Gastrocnemius medialis (tissue), 4 donors: ENCODE measurements around the gene SCUBE1.

Source experiments
- POLR2A ChIP-seq, 2 donors: fragments of 450-650 bp; IDR thresholded peaks; one replicate each; pipeline ENCODE4 v1.6.1; 2017; ENCODE audit warnings: antibody characterized with exemption in 2 of 2, mild to moderate bottlenecking in 2 of 2, moderate library complexity in 2 of 2
- TF ChIP-seq, protein P1 (sequence below), 5 experiments: fragments of 450-650 bp in 3 of 5; fragments of 200-600 bp in 2 of 5; sonication (generic) in 2 of 5; IDR thresholded peaks in 4 of 5; conservative IDR thresholded peaks in 1 of 5; 1 replicate in 4 of 5; 2 replicates in 1 of 5; pipeline ENCODE4 v1.5.1; 2016 to 2019; ENCODE audit warnings: antibody characterized with exemption in 5 of 5, mild to moderate bottlenecking in 3 of 5, moderate library complexity in 3 of 5

DNA sequence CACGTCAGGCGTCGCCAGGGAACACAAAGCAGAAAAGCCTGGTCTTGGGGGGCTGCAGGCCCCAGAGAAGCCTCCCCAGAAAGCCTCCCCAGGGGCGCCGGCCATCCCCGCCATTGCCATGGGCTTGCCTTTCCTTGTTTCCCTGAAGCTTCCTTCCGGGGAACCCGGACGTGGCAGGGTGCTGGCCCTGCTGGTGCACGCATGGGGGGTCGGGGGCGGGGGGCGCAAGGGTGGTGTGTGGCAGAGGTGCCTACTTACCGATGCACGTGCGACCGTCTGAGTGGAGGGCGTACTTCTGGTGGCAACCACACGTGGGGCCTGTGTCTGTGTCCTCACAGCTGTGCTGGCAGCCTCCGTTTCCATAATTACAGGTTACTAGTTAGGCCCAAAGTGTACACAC is 85.2 kb downstream of the SCUBE1 start:
- no peak for TF ChIP-seq POLR2A (IDR thresholded peaks at IDR 0.05)
- TF ChIP-seq, protein P1, sequence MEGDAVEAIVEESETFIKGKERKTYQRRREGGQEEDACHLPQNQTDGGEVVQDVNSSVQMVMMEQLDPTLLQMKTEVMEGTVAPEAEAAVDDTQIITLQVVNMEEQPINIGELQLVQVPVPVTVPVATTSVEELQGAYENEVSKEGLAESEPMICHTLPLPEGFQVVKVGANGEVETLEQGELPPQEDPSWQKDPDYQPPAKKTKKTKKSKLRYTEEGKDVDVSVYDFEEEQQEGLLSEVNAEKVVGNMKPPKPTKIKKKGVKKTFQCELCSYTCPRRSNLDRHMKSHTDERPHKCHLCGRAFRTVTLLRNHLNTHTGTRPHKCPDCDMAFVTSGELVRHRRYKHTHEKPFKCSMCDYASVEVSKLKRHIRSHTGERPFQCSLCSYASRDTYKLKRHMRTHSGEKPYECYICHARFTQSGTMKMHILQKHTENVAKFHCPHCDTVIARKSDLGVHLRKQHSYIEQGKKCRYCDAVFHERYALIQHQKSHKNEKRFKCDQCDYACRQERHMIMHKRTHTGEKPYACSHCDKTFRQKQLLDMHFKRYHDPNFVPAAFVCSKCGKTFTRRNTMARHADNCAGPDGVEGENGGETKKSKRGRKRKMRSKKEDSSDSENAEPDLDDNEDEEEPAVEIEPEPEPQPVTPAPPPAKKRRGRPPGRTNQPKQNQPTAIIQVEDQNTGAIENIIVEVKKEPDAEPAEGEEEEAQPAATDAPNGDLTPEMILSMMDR (IDR thresholded peaks at IDR 0.05 in 4 of 5, conservative IDR thresholded peaks at IDR 0.05 in 1 of 5): no peak
